GM12875 (cell line): ENCODE data around the gene MINDY4.

Experiments used
- H3K4me3 ChIP-seq: one replicate; pipeline ENCODE4 v1.5.1; 2011; ENCODE audit warnings: low read depth, low read length, control low read depth
- CTCF ChIP-seq: IDR thresholded peaks from 2 replicates; pipeline ENCODE4 v1.5.1; 2011; ENCODE audit warnings: low read depth, mild to moderate bottlenecking, control low read depth, inconsistent platforms, low read length, moderate library complexity, borderline replicate concordance; ENCODE audit not compliant: insufficient read depth

MINDY4 gene

GRCh38 chr7:30841801-30842541, 70.8 kb downstream of the MINDY4 start:
- TF ChIP-seq CTCF: no peak

GRCh38 chr7:30842542-30843451, 71.6 kb downstream of the MINDY4 start:
- no peak overlapping the region for H3K4me3 ChIP-seq
- no peak for TF ChIP-seq CTCF

More at GRCh38 chr7:30841801-30842541, 70.8 kb downstream of the MINDY4 start:
- H3K4me3 ChIP-seq: no peak overlapping the region

GRCh38 chr7:30843741-30844482, 72.7 kb downstream of the MINDY4 start:
- no peak overlapping the region for H3K4me3 ChIP-seq
- TF ChIP-seq CTCF: no peak

- TF ChIP-seq CTCF: no peak
- H3K4me3 ChIP-seq: no peak overlapping the region
These were observed 73.3 kb downstream of the MINDY4 start for GRCh38 chr7:30844483-30844874.

GRCh38 chr7:30844916-30845315, 73.7 kb downstream of the MINDY4 start:
- no peak for TF ChIP-seq CTCF
- H3K4me3 ChIP-seq: no peak overlapping the region

GRCh38 chr7:30845426-30846135, 74.4 kb downstream of the MINDY4 start:
- H3K4me3 ChIP-seq: no peak overlapping the region
- TF ChIP-seq CTCF: no peak
